PC-9 (cell line): ENCODE measurements around the gene CEP57.

Experiments used
- EZH2 ChIP-seq: fragments of 200-600 bp; sonication (generic); IDR thresholded peaks from 2 replicates; pipeline ENCODE4 v1.8.0; 2017; ENCODE audit warnings: antibody characterized with exemption, low read depth
- TF ChIP-seq, protein P1 (sequence below): fragments of 200-600 bp; sonication (generic); conservative IDR thresholded peaks from 2 replicates; pipeline ENCODE4 v1.6.1; 2017; ENCODE audit warnings: mixed run types, antibody characterized with exemption, mild to moderate bottlenecking, moderate library complexity

DNA sequence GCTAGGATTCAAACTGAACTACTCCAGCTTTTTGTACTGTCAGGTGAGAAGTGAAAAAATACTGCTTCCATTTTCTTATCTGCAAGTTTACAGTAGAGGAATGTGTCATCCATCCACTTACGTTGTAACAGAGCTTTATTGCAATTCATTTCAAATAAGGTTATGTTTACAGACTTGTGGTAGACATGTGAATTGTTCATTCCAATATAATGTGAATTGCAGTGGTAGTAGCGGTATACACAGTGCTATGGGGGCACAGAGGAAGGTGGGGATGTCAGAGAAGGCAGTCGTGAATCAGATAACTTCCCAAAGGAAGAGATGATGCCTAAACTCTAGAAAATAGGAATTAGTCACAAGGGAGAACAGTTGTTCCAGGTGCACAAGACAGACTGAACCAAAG is 42.5 kb downstream of the CEP57 start:
- TF ChIP-seq, protein P1, sequence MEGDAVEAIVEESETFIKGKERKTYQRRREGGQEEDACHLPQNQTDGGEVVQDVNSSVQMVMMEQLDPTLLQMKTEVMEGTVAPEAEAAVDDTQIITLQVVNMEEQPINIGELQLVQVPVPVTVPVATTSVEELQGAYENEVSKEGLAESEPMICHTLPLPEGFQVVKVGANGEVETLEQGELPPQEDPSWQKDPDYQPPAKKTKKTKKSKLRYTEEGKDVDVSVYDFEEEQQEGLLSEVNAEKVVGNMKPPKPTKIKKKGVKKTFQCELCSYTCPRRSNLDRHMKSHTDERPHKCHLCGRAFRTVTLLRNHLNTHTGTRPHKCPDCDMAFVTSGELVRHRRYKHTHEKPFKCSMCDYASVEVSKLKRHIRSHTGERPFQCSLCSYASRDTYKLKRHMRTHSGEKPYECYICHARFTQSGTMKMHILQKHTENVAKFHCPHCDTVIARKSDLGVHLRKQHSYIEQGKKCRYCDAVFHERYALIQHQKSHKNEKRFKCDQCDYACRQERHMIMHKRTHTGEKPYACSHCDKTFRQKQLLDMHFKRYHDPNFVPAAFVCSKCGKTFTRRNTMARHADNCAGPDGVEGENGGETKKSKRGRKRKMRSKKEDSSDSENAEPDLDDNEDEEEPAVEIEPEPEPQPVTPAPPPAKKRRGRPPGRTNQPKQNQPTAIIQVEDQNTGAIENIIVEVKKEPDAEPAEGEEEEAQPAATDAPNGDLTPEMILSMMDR: no peak
- TF ChIP-seq EZH2: no peak
